ENCODE data around the gene FIBCD1.
"Not testable (repeated sequence)": the region's sequence is repeated elsewhere in the genome, so short reads cannot be mapped to it uniquely, and the experiment has no call there.

The FIBCD1 gene

DNA sequence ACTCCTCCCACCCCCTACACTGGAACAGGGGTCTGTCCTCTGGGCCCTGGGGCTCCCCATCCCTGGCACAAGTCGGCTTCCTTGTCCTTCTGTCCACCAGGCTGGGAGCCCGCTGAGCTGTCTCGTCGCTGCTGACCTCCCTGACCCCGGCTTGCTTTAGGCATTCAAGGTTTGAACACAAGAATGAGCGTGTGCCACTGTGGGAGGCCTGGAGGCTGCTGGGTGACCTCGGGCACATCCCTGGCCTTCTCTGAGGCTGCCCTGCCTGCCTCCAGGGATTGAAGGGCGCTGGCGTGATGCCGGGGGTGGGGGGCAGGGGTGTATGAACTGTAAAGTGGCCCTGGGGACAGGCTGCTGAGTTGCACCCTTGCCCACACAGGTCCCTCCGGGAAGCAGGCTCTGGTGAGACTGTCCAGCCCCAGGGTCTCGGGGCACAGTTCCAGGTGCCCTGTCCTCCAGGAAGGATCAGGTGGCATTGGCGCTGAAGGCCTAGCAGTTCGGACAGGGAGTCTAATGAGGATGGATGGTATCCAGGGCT lies 18.2 kb downstream of the FIBCD1 start:
- DNase-seq = no peak

GRCh38 chr9:130920233-130920632 lies 18.8 kb downstream of the FIBCD1 start:
- DNase-seq = no peak

GRCh38 chr9:130919559-130920145 lies 19.4 kb downstream of the FIBCD1 start:
- no peak for DNase-seq

DNA sequence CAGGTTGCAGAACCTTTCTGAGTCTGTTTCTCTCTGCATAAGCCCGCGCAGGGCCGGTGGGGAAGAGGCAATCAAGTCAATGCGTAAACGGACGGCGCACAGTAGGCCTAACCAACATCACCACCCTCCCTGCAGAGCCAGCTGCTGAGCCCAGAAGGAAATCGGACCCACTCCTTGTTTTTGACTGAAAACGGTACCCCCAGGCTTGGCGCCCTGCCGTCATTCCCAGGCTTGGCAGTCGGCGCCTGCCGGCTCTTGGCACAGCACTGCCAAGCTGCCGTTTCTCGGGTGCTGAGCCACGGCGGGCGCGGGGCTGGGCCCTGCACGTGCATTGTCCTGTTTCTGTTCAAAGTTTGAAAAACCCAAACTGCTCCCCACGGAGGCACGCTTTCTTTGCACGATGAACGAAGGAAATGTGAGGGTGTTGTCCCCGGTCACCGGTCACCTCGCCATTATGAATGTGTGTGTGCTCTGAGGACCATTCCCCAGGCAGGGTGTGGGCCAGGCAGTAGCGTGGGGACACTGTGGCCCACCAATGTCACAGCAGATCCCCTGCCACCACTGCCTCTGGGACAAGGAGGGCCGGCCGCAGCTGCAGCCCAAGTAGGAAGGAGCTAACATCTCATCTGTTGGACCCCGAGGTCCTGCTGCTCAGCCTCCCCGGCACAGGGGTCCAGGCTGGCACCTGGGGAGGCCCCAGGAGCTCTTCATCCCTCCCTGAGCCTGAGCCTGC lies 20.1 kb downstream of the FIBCD1 start:
- DNase-seq = no peak

DNA sequence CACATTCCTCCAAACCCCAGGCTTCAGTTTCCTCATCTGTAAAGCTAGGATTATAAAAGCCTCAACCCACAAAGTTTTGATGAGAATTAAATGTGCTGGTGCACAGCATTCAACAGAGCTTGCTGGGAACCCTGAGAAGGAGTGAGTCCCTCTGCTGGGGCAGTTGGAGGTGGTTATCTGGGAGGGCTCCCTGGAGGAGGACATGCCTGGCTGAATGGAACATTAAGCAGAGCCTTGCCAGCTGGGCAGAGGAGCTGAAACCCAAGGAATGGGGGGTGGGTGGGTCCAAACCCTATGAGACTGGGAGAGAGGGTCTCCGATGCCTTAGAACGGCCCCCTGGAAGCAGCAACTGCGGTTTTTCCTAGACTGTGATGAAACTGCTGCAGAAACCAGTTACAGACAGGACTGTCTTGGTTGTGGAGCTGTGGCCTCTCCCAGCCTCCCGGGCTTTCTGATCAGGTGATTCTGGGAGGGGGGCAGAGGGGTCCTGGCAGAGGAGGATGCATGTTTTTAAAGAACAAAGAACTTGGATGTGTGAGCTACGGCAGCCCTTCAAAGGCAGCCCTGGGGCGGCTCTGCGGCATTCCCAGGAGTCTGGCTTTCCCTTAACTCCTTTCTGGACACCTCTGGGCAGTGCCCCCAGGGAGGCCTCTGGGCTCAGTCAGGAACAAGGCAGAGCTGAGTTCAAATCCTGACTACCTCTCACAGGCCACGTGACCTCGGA lies 20.8 kb downstream of the FIBCD1 start:
- DNase-seq = no peak

DNA sequence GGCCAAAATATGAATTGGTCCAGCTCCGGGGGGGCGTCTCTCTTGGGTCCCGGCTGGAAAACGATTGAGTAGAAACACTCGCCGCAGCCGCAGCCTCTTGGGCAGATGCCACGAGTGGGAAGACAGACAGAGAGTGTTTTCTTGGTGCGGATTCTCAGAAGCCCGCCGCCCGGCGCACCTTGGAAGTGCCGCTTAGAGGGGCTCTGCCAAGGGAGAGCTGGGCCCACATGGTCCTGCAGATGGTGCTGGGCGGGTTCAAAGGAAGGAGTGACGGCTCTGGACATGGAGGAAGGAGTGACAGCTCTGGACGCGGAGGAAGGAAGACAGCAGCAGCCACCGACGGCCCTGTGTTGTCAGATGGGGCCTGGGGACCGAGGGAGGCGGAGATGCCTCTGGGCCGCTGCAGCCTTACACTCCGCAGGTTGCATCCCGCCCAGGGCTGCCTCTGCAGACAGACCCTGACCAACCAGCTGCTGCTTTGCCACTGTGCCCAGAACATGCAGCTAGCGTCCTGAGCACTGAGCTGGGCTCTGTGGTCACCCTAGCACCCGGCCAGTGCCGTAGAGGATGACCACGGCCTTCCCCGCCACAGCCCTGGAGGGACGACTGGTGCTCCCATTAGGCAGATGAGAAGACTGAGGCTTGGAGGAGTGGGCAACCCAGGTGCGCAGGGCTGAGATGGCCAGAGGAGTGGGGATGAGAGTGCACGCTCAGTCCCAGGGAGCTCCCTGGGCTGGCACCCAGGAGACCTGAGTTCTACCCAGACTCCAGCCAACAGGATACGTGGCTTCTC lies 21.7 kb downstream of the FIBCD1 start:
- DNase-seq = no peak

DNA sequence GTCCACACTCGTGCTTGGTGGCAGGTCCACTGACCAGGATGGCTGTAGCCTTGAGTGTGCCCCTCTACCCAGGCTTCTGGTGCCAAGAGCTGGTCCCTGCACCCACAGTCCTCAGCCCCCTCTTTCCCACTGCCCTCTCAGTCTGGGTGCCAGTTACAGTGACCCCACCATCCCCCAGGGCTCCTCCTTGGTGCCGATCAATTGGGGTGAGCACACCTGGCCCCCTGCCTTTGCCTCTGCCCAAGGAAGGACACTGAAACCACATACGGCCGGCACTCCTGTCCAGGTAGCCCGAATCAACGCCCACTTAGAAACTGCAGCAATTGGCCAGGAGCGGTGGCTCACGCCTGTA lies 24.0 kb downstream of the FIBCD1 start:
- DNase-seq = no peak

DNA sequence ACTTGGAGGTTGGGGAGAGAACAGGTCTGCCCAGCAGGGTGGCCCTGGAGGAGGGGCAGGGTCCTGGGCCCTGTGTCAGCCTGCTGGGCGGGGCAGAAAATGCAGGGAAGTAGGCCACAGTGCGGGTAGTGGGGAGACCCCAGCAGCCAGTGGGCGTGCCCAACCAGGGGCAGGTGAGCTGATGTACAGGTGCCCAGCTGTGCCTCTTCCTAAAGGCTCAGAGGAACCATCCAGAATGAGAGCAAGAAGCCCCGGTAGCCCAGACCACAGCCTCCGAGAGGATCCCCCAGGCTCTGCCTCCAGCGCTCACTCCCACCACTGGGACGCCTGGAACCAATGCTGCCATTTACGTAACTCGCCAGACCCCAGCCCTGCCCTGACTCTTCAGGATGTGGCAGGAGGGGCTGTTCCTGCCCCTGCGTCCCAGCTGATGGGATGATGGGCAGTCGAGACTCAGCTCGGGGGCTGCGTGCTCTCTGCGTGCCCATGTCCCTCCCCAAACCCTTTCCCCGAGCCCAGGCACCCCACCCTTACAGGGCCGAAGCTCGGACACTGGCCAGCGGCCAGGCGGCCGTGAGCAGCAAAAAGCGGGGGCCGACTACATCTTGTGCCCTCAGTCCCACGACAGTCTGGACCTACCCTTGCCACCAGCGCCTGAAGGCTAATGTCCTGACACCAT lies 24.5 kb downstream of the FIBCD1 start:
- no peak for DNase-seq

DNA sequence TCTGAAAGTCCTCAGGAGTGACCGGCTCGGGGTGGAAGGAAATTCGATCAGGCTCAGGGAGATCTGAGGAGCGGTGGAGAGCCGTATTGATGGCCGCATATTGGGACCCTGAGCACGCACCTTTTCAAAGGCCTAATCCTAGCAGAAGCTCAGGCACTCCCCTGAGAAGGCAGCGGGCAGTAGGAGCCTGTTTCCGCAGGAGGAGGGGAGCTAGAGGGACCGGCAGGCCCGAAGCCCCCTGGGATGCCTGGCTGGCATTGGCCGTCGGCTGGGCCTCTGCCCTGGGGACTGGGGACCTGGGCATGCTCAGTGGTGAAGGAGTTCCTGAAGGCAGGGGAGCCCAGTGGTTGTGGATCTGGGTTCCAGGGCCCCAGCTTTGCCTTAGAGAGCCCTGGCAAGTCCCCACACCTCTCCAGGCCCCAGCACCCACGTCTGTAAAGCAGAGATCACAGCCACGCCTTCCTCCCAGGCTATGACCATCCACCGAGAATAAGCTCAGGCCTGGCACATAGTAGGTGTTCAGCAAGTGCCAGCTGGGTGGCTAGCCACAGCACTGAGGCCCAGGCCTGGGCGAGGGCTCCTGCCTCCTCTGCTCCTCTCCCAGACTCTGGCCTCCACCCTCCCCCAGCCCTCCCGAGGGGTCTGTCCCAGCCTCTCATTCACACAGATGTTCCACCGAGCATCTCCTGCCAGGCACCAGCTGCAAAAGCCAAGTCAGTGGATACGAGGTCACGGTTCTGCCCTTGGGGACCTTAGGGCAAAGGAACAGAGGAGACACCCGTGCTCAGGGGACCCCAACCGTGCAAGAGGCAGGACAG lies 25.2 kb downstream of the FIBCD1 start:
- no peak for DNase-seq

DNA sequence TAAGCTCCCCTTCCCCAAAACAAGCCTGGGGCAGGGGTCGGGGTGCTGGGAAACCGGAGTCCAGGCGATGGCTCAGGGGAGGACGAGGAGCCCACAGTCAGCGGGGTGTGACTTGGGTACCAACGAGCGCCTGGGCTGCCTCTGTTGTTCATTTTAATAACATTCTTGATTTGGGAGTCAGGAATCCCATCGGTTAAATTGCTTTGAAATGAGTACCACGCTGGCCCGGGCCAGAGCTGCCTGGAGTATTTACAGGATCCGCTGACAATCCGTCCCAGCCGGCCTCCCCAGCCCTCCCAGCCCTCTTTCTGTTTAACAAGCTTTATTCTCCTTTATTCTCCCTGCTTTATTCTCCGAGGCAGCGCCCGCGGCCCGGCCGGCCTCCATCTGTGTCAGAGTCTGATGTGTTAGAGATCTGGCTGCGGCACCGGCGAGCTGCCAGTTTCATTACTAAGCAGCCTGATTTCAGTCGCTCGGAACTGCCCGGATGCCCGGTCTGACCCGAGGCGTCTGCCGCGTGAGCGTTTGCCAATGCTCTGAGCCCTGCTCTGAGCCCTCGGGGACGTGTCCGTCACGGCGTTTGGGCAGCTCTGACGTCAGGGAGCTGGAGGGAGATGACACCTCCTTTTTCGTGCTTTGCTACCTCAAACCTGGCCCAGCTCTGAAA lies 26.0 kb downstream of the FIBCD1 start:
- DNase-seq = no peak

DNA sequence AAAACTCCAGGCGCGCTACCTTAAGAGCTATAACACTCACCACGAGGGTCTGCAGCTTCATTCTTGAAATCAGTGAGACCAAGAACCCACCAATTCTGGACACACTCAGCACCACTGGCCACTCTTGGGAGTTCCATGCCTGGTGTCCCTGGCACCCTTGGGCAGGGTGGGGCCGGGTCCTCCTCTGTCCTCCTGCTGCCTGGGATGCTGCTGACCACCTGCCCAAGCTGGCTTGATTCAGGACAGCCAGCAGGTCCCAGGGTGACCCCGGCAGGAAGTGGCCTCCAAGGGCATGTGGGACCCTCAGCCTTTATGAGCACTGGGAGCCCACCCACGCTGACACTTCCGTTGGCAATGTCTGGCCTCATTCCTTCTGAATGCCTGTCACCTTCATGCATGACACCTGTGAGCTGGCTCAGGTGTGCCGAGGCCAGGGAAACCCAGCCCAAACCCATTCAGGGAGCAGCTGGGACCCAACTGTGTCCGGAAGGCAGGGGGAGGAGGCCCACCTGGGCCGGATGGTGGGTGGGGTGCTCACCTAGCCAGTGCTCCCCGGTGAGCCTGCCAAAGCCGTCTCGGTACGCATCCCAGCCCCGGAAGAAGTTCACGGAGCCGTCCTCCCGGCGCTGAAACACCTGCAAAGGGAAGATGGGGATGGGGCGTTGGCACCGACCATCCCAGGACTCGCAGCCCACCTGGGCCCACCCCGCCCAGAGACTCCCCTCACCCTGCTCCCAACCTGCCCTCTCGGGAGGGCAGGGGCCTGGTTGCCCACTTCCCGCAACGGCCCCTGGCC lies 27.6 kb downstream of the FIBCD1 start:
- DNase-seq = no peak

DNA sequence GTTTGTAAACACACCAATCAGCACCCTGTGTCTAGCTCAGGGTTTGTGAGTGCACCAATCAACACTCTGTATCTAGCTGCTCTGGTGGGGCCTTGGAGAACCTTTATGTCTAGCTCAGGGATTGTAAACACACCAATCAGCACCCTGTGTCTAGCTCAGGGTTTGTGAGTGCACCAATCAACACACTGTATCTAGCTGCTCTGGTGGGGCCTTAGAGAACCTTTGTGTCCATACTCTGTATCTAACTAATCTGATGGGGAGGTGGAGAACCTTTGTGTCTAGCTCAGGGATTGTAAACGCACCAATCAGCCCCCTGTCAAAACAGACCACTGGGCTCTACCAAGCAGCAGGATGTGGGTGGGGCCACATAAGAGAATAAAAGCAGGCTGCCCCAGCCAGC lies 28.4 kb downstream of the FIBCD1 start:
- not testable (repeated sequence) for DNase-seq

- DNase-seq = not testable (repeated sequence)
Measured at GRCh38 chr9:130910041-130910440, 29.0 kb downstream of the FIBCD1 start.

DNA sequence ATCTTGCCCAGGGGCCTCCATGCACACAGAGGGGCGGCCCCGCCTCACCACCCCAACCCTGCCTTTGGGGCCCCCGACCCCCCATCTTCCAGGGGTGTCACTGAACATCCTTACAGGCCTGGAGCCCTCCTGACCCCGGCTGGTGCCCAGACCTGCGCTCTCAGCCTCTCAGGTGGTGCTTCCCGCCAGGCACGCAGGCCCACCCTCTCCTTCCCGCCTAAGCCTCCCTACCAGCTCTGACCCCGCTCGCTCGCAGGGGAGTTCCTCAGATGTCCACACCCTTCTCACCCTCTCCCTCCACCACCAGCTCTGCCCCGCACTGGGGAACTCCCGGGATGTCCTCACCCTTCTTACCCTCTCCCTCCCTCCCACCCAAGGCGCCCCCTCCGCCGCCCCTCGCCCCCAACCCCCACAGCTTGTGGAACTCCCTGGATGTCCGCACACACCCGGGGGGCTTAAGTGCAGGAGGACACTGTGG lies 30.1 kb downstream of the FIBCD1 start:
- DNase-seq = no peak

DNA sequence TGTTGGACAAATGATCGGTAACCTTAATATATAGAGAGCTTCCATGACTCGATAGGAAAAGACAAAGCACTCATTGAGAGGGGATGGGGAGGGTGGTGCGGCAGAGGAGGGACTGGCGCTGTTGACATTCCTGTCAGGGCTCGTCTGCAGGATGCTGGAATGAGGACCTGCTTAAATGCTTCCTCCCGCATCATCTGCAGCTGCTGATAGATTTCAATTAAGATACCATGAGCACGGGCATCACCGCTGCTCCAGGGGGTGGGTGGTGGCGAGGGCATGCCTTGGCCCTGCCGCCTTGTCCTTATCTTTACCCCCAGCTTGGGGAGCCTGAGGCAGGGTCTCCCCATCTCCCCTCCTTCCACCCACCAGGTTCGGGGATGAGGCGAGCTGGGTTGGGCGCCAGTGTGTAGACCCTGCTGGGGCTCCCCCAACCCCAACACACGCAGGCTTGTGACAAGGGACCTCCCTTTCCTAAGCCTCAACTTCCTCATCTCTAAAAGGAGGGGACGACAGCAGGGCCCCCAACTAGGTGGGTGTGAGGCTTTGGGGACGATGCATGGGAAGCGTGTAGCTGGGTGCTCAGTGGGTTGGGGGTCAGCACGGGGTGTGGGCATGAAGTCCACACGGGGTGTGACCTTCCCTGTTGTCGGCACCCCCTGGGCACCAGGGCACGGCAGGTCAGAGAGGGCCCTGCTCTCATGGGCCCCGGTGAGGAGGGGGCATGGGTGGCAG lies 30.7 kb downstream of the FIBCD1 start:
- DNase-seq = no peak

GRCh38 chr9:130906735-130907416 lies 32.2 kb downstream of the FIBCD1 start:
- DNase-seq = no peak

DNA sequence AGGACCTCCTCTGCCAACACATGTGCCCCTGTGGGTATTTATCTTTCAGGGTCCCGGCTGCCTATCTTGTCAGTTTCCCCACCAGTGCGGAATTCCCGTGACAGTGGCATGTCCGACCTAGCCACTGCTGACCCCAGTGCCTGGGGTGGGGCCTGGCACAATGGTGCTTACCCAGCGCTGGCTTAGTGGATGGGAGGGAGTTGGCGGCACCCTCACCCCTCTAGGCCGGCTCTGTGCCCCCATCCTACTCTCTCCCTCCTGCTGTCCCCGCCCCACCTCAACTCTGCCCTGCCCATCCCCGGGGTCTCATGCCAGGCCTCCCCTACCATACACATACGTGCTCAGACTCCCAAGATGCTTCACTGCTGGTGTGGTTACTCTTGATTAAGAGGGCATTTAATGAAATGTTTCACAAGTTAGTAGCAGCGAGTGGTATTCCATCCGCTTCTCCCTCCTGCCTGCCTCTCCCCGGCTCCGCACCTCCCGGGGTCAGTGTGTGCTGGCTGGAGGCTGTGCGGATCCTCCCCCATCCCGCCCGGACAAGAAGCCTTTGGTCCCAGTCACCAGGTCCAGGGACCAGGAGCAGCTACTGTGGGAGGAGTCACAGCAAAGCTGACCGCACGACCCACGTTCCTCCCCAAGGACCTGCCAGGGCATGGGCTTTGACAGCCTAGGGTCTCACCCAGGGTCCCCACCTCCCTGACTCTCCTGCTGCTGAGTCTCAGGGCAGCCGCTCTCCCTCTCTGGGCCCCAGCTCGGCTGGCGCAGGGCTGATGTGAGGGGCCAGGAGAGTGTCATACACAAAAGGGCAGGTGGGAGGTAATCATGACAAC lies 32.9 kb downstream of the FIBCD1 start:
- no peak for DNase-seq

Measured in activated CD4-positive, CD25-positive, alpha-beta regulatory T cell treated with anti-CD3 and anti-CD28 coated beads, Interleukin-2, amount 50 U/mL, for 72 hours (primary cell).